Panc1 (cell line): ENCODE data around the gene KIRREL3. TPM values are rescaled to one million over a fixed set of nuclear protein-coding genes. Genes with fewer than 3 reads are reported as not detected.

ENCODE experiments used
- ATAC-seq: fragments of 200-7000 bp; cut with Tn5 transposase; 2 replicates; pipeline ENCODE4 v1.9.1; 2020; ENCODE audit warnings: mild to moderate bottlenecking, moderate library complexity
- BruUV-seq: library from RNA; stranded (reverse); fragments of 400-500 nt; replicated peaks from 2 replicates; lab custom pipeline; 2021; lab: Mats Ljungman, UMichigan
- CTCF ChIA-PET: fragments of 300-600 bp; sonication (Branson Sonifier 250); formaldehyde crosslinking; loops from one replicate; lab custom pipeline; 2022; ENCODE audit warnings: antibody characterized with exemption; lab: Charles Lee
- POLR2A ChIA-PET: fragments of 300-600 bp; sonication (Branson Sonifier 250); formaldehyde crosslinking; loops from one replicate; lab custom pipeline; 2022; ENCODE audit warnings: antibody characterized with exemption; lab: Charles Lee
- DNase-seq: peaks from one replicate; pipeline ENCODE4 v3.0.0-alpha.2; 2010; ENCODE audit warnings: low read depth, low spot score
- H3K27ac ChIP-seq: 2 replicates; pipeline ENCODE4 v1.5.1; 2011; ENCODE audit warnings: mild to moderate bottlenecking, low read length, inconsistent platforms
- H3K27me3 ChIP-seq: fragments of 200-500 bp; sonication (Bioruptor generic); 2 replicates; pipeline ENCODE4 v1.6.0; 2014; ENCODE audit warnings: low read length, inconsistent platforms; ENCODE audit not compliant: control insufficient read depth, insufficient read depth
- H3K36me3 ChIP-seq: fragments of 200-500 bp; sonication (Bioruptor generic); 2 replicates; pipeline ENCODE4 v1.5.1; 2014; ENCODE audit warnings: inconsistent platforms, mild to moderate bottlenecking, low read length, moderate library complexity; ENCODE audit not compliant: control insufficient read depth, insufficient read depth
- H3K4me1 ChIP-seq: 2 replicates; pipeline ENCODE4 v1.5.1; 2011; ENCODE audit warnings: inconsistent platforms, mild to moderate bottlenecking, low read length, moderate library complexity; ENCODE audit not compliant: control insufficient read depth, insufficient read depth
- H3K4me3 ChIP-seq, 2 experiments: 2 replicates each; pipeline ENCODE4 v1.5.1; 2011 to 2012; ENCODE audit warnings: low read depth in 2 of 2, low read length in 2 of 2, mild to moderate bottlenecking in 2 of 2, inconsistent platforms in 1 of 2, moderate library complexity in 1 of 2
- H3K9me3 ChIP-seq: fragments of 200-500 bp; sonication (Bioruptor generic); 2 replicates; pipeline ENCODE4 v1.5.1; 2014; ENCODE audit warnings: low read depth, mild to moderate bottlenecking, inconsistent platforms, low read length, moderate library complexity; ENCODE audit not compliant: control insufficient read depth, insufficient read depth
- POLR2AphosphoS5 ChIP-seq: IDR thresholded peaks from 2 replicates; pipeline ENCODE4 v1.6.1; 2012; ENCODE audit warnings: mild to moderate bottlenecking, low read depth, low read length, moderate library complexity
- SIN3A ChIP-seq: IDR thresholded peaks from 2 replicates; pipeline ENCODE4 v1.6.1; 2012; ENCODE audit warnings: low read depth, mild to moderate bottlenecking, low read length, moderate library complexity, borderline replicate concordance; ENCODE audit not compliant: insufficient read depth
- TCF7L2 ChIP-seq: IDR thresholded peaks from 2 replicates; pipeline ENCODE4 v1.6.1; 2011; ENCODE audit warnings: mild to moderate bottlenecking, low read depth, low read length, inconsistent platforms
- in situ Hi-C: cut with HindIII; loops from 2 replicates; pipeline ENCODE4 v1.10.0; 2016; ENCODE audit warnings: low sequenced_read_pairs, low pct_unique_long_range_greater_than_20kb
- intact Hi-C: fragments of 100-400 bp; cut with micrococcal nuclease; formaldehyde crosslinking; loops from one replicate; pipeline ENCODE4 v1.10.0; 2022; ENCODE audit not compliant: unreplicated experiment
- total RNA-seq: library from RNA; stranded (reverse); gene quantifications from one replicate; pipeline ENCODE4 v1.2.1, GENCODE V29; 2021; ENCODE audit not compliant: unreplicated experiment
- TF ChIP-seq, protein P1 (sequence below): fragments of 450-650 bp; IDR thresholded peaks from 2 replicates; pipeline ENCODE4 v1.5.1; 2017; ENCODE audit warnings: mild to moderate bottlenecking
- TF ChIP-seq, protein P2 (sequence below), 2 experiments: IDR thresholded peaks; 2 replicates each; pipeline ENCODE4 v1.6.1; 2011 to 2012; ENCODE audit warnings: low read depth in 2 of 2, control low read depth in 1 of 2, low read length in 1 of 2, mild to moderate bottlenecking in 1 of 2, moderate library complexity in 1 of 2; ENCODE audit not compliant: insufficient read depth in 1 of 2

KIRREL3 gene
- total RNA-seq, 1 experiment from 2014 or later = 0.36 TPM

DNA sequence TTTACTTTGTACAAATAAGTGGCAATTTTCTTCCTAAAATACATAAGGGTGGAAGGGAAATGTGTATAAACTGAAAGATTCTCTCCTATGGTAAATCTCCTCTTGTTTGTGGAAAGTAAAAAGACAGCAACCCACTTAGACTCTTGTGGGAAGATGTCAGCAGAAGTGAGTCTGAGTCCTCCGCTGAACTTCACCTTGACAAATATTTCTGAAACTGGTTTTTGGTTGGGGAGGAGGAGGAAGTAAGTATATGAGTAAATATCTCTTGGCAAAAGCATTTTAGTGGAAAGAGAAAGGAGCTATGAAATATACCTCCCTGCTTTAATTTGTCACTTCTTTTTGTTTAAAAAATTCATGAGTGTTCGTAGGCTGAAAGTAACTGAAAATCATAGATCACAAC lies 196.2 kb downstream of the KIRREL3 start:
- no peaks in the 10 kb centered on the region for H3K4me1 ChIP-seq
- no peak overlapping the region for H3K27ac ChIP-seq
- no peak for TF ChIP-seq POLR2AphosphoS5
- TF ChIP-seq SIN3A = no peak
- TF ChIP-seq, protein P1, sequence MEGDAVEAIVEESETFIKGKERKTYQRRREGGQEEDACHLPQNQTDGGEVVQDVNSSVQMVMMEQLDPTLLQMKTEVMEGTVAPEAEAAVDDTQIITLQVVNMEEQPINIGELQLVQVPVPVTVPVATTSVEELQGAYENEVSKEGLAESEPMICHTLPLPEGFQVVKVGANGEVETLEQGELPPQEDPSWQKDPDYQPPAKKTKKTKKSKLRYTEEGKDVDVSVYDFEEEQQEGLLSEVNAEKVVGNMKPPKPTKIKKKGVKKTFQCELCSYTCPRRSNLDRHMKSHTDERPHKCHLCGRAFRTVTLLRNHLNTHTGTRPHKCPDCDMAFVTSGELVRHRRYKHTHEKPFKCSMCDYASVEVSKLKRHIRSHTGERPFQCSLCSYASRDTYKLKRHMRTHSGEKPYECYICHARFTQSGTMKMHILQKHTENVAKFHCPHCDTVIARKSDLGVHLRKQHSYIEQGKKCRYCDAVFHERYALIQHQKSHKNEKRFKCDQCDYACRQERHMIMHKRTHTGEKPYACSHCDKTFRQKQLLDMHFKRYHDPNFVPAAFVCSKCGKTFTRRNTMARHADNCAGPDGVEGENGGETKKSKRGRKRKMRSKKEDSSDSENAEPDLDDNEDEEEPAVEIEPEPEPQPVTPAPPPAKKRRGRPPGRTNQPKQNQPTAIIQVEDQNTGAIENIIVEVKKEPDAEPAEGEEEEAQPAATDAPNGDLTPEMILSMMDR = no peak
- TF ChIP-seq, protein P2, sequence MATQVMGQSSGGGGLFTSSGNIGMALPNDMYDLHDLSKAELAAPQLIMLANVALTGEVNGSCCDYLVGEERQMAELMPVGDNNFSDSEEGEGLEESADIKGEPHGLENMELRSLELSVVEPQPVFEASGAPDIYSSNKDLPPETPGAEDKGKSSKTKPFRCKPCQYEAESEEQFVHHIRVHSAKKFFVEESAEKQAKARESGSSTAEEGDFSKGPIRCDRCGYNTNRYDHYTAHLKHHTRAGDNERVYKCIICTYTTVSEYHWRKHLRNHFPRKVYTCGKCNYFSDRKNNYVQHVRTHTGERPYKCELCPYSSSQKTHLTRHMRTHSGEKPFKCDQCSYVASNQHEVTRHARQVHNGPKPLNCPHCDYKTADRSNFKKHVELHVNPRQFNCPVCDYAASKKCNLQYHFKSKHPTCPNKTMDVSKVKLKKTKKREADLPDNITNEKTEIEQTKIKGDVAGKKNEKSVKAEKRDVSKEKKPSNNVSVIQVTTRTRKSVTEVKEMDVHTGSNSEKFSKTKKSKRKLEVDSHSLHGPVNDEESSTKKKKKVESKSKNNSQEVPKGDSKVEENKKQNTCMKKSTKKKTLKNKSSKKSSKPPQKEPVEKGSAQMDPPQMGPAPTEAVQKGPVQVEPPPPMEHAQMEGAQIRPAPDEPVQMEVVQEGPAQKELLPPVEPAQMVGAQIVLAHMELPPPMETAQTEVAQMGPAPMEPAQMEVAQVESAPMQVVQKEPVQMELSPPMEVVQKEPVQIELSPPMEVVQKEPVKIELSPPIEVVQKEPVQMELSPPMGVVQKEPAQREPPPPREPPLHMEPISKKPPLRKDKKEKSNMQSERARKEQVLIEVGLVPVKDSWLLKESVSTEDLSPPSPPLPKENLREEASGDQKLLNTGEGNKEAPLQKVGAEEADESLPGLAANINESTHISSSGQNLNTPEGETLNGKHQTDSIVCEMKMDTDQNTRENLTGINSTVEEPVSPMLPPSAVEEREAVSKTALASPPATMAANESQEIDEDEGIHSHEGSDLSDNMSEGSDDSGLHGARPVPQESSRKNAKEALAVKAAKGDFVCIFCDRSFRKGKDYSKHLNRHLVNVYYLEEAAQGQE (IDR thresholded peaks at IDR 0.05; ENCODE audit: insufficient read depth in 1 of 2, low read depth in 2 of 2, low read length in 1 of 2) = no peak
- TF ChIP-seq TCF7L2 = no peak
- ChIA-PET CTCF (no interaction called here), POLR2A (no interaction called here)
- in situ Hi-C loops = no loop called here
- intact Hi-C loops = no loop called here
- no TSS peak for BruUV-seq
- no peak overlapping the region for H3K4me3 ChIP-seq
- no peaks in the 10 kb centered on the region for H3K9me3 ChIP-seq
- DNase-seq (no peak), ATAC-seq (no peak)
- peaks cover 9% of the 10 kb centered on the region for H3K27me3 ChIP-seq
- no peaks in the 10 kb centered on the region for H3K36me3 ChIP-seq

DNA sequence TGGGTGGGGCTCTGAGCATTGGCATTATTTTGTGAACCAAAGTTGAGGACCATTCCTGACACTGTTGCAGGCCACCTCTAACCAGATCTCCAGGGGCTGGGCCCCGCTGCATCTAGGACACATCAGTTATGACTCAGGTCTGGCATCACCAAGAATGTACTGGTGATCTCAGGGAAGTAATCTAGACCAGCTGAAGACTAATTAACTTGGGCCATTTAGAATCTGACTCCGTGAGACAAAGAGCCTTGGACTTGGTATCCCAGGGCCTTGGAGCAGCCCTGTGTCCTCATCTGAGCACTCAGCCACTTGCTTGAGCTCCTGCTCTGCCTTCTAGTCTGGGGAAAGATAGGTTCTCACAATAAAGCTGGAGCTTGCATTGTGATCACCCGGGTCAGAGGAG lies 200.6 kb downstream of the KIRREL3 start:
- Histone ChIP-seq H3K4me1 (no peaks in the 10 kb centered on the region), H3K27ac (no peak overlapping the region), H3K27me3 (peaks cover 9% of the 10 kb centered on the region), H3K4me3 (no peak overlapping the region), H3K36me3 (no peaks in the 10 kb centered on the region), H3K9me3 (no peaks in the 10 kb centered on the region)
- in situ Hi-C loops = no loop called here
- POLR2A ChIA-PET = no interaction called here
- CTCF ChIA-PET = no interaction called here
- intact Hi-C loops = no loop called here
- BruUV-seq = no TSS peak
- TF ChIP-seq TCF7L2 (no peak), POLR2AphosphoS5 (no peak), SIN3A (no peak)
- TF ChIP-seq, protein P1 = no peak
- TF ChIP-seq, protein P2 (IDR thresholded peaks at IDR 0.05; ENCODE audit: insufficient read depth in 1 of 2, low read depth in 2 of 2, low read length in 1 of 2) = no peak
- DNase-seq = no peak
- no peak for ATAC-seq
